Activated B cell treated with CpG ODN at 0.5 μM for 24 hours (primary cell): Measurements from ENCODE around the gene ZFP36. TPM values are rescaled to one million over a fixed set of nuclear protein-coding genes. Genes with fewer than 3 reads are reported as not detected.
A peak's percentile ranks its signal among the peaks of the same experiment; 100 is the strongest.

Source experiments
- ATAC-seq: fragments of 200-7000 bp; cut with Tn5 transposase; one replicate; pipeline ENCODE4 v1.10.0; 2021; ENCODE audit warnings: low read depth, mild to moderate bottlenecking, moderate library complexity
- CTCF ChIA-PET: fragments of 350-600 bp; sonication (Branson Sonifier 250); formaldehyde crosslinking; loops from one replicate; lab custom pipeline; 2021; ENCODE audit warnings: antibody characterized with exemption; lab: Charles Lee
- POLR2A ChIA-PET: fragments of 350-600 bp; sonication (Branson Sonifier 250); formaldehyde crosslinking; loops from one replicate; lab custom pipeline; 2021; ENCODE audit warnings: antibody characterized with exemption; lab: Charles Lee
- DNase-seq: peaks from one replicate; pipeline ENCODE4 v3.0.0; 2022
- H3K27ac Mint-ChIP-seq: one replicate; pipeline ENCODE4 v1.8.0; 2020; ENCODE audit warnings: mixed read lengths
- H3K27me3 Mint-ChIP-seq: one replicate; pipeline ENCODE4 v1.8.0; 2021; ENCODE audit warnings: mixed read lengths
- H3K36me3 Mint-ChIP-seq: one replicate; pipeline ENCODE4 v1.8.0; 2021; ENCODE audit warnings: low read depth, mixed read lengths
- H3K4me1 Mint-ChIP-seq: one replicate; pipeline ENCODE4 v1.8.0; 2021; ENCODE audit warnings: mixed read lengths
- H3K4me3 Mint-ChIP-seq: one replicate; pipeline ENCODE4 v1.8.0; 2020; ENCODE audit warnings: mild to moderate bottlenecking, mixed read lengths
- H3K9me3 Mint-ChIP-seq: one replicate; pipeline ENCODE4 v1.8.0; 2020; ENCODE audit warnings: mixed read lengths
- CTCF ChIP-seq: fragments of 200-600 bp; IDR thresholded peaks from one replicate; pipeline ENCODE4 v1.8.0; 2022; ENCODE audit warnings: antibody characterized with exemption, mild to moderate bottlenecking
- intact Hi-C: fragments of 100-400 bp; cut with micrococcal nuclease; formaldehyde crosslinking; loops from one replicate; pipeline ENCODE4 v1.15.1; 2024
- total RNA-seq: library from RNA; stranded (reverse); gene quantifications from 2 replicates; pipeline ENCODE4 v1.2.3, GENCODE V29; 2022

The ZFP36 gene
- total RNA-seq, 1 donor from 2014 or later, result 206 TPM

GRCh38 chr19:39390451-39390750 is 16.2 kb upstream of the ZFP36 start:
- ATAC-seq, result no peak
- ChIA-PET POLR2A (interaction anchor here (0.9 to 4.0 kb wide), 14 partner anchors 8 to 443 kb away, joined by 3 to 74 read pairs (median 11); partner anchors contain the start of genes GMFG, PLEKHG2, RPS16 and SAMD4B), CTCF (interaction anchor here (1.0 to 2.2 kb wide), 5 partner anchors 21 to 268 kb away, joined by 5 to 21 read pairs (median 6); partner anchors contain the start of genes PLEKHG2, RPS16 and SAMD4B)
- H3K4me3 Mint-ChIP-seq, result peak overlapping the region; percentile 91
- H3K36me3 Mint-ChIP-seq, result peaks cover 80% of the 10 kb centered on the region
- peaks cover 42% of the 10 kb centered on the region for H3K4me1 Mint-ChIP-seq
- intact Hi-C loops, result loop anchor here (2.0 kb wide), 2 partner anchors 40 to 266 kb away; partner anchors contain the start of gene PAK4
- no peak for DNase-seq
- no peak for TF ChIP-seq CTCF
- no peaks in the 10 kb centered on the region for H3K27me3 Mint-ChIP-seq
- peak overlapping the region; percentile 98 for H3K27ac Mint-ChIP-seq
- H3K9me3 Mint-ChIP-seq, result no peaks in the 10 kb centered on the region

GRCh38 chr19:39390751-39391437 is 15.8 kb upstream of the ZFP36 start, which contains the start of the genes MED29 and PAF1:
MED29 (plus strand) TSS chr19:39391378; CDS start chr19:39391423, 45 bp downstream.
PAF1 (minus strand) TSS chr19:39391106; CDS start chr19:39390864, 242 bp downstream.
- CTCF ChIA-PET, result interaction anchor here (1.0 to 2.2 kb wide), 5 partner anchors 21 to 269 kb away, joined by 5 to 21 read pairs (median 6); partner anchors contain the start of genes PLEKHG2, RPS16 and SAMD4B
- no peak for TF ChIP-seq CTCF

GRCh38 chr19:39397360-39398296 is 9.0 kb upstream of the ZFP36 start:
- H3K9me3 Mint-ChIP-seq, result no peaks in the 10 kb centered on the region
- ATAC-seq (peak; percentile 59), DNase-seq (peak; percentile 91)
- intact Hi-C loops, result loop anchor here (1.0 to 2.0 kb wide), 4 partner anchors 15 to 135 kb away; partner anchors contain the start of genes EID2B and PLEKHG2
- no peaks in the 10 kb centered on the region for H3K27me3 Mint-ChIP-seq
- POLR2A ChIA-PET, result interaction anchor here (0.5 to 8.1 kb wide), 23 partner anchors 10 to 272 kb away, joined by 3 to 213 read pairs (median 4); partner anchors contain the start of genes DLL3, EID2, EID2B and GMFG
- H3K27ac Mint-ChIP-seq, result peak overlapping the region; percentile 91
- peak overlapping the region; percentile 67 for H3K4me3 Mint-ChIP-seq
- peaks cover 41% of the 10 kb centered on the region for H3K36me3 Mint-ChIP-seq
- peak; percentile 84 for TF ChIP-seq CTCF
- CTCF ChIA-PET, result interaction anchor here (0.9 to 8.3 kb wide), 8 partner anchors 10 to 276 kb away, joined by 3 to 168 read pairs (median 6); partner anchors contain the start of genes EID2B, PLEKHG2, RPS16 and SAMD4B
- H3K4me1 Mint-ChIP-seq, result peaks cover 62% of the 10 kb centered on the region

More at GRCh38 chr19:39390751-39391437, 15.8 kb upstream of the ZFP36 start, which contains the start of the genes MED29 and PAF1:
- Mint-ChIP-seq H3K4me1 (peaks cover 38% of the 10 kb centered on the region), H3K36me3 (peaks cover 78% of the 10 kb centered on the region), H3K4me3 (peak within 1 kb of the TSS; percentile 91), H3K27me3 (no peaks in the 10 kb centered on the region), H3K27ac (peak within 1 kb of the TSS; percentile 98), H3K9me3 (no peaks in the 10 kb centered on the region)
- peak; percentile 91 for ATAC-seq
- DNase-seq, result peak; percentile 84
- POLR2A ChIA-PET, result interaction anchor here (0.6 to 4.0 kb wide), 21 partner anchors 8 to 443 kb away, joined by 3 to 74 read pairs (median 5); partner anchors contain the start of genes GMFG, PLEKHG2, RPS16 and SAMD4B
- intact Hi-C loops, result loop anchor here (1.0 to 2.0 kb wide), 8 partner anchors 10 to 266 kb away; partner anchors contain the start of genes PAK4, PLEKHG2, SAMD4B and SUPT5H

GRCh38 chr19:39398297-39398864 is 8.3 kb upstream of the ZFP36 start:
- ATAC-seq, result peak; percentile 12
- intact Hi-C loops, result no loop called here
- Mint-ChIP-seq H3K4me3 (peak overlapping the region; percentile 67), H3K27me3 (no peaks in the 10 kb centered on the region), H3K9me3 (no peaks in the 10 kb centered on the region), H3K36me3 (peaks cover 38% of the 10 kb centered on the region), H3K27ac (peak overlapping the region; percentile 91), H3K4me1 (peaks cover 64% of the 10 kb centered on the region)
- CTCF ChIA-PET, result interaction anchor here (0.9 to 8.3 kb wide), 8 partner anchors 10 to 276 kb away, joined by 3 to 168 read pairs (median 6); partner anchors contain the start of genes EID2B, PLEKHG2, RPS16 and SAMD4B
- peak; percentile 60 for DNase-seq
- POLR2A ChIA-PET, result interaction anchor here (0.5 to 8.1 kb wide), 20 partner anchors 9 to 141 kb away, joined by 3 to 213 read pairs (median 4); partner anchors contain the start of genes EID2, EID2B, GMFG and PLEKHG2
- TF ChIP-seq CTCF, result no peak
